Measurements from ENCODE around the gene GALK2. TPM values are rescaled to one million over a fixed set of nuclear protein-coding genes. Genes with fewer than 3 reads are reported as not detected.
"Not testable (repeated sequence)": the region's sequence is repeated elsewhere in the genome, so short reads cannot be mapped to it uniquely, and the experiment has no call there.

GALK2 gene
- total and polyA plus RNA-seq, 2 of the 4 experiments (the other 2 are of a cell fraction): 27.0 to 63.6 TPM

DNA sequence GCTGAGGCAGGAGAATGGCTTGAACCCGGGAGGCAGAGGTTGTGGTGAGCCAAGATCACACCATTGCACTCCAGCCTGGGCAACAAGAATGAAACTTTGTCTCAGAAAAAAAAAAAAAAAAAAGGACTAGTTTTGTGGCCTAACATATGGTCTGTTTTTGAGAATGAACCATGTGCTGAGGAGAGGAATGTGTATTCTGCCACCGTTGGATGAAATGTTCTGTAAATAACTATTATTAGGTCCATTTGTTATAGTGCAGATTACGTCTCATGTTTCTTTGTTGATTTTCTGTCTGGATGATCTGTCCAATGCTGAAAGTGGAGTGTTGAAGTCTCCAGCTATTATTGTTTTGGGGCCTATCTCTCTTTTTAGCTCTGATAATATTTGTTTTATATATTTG is 13.7 kb downstream of the GALK2 start:
- H4K20me1 ChIP-seq (ENCODE audit: insufficient read depth, low read length): peaks cover 18% of the 10 kb centered on the region
- DNase-seq; H4K8ac ChIP-seq (ENCODE audit: low read depth in 2 of 2, low read length in 2 of 2); dilution Hi-C loops (cut with HindIII; ENCODE audit: low sequenced_read_pairs, unreplicated experiment); H3K36me3 ChIP-seq (ENCODE audit: control insufficient read depth, insufficient read depth, low read length); H4K5ac ChIP-seq (ENCODE audit: low read depth, low read length); H2AK9ac ChIP-seq (replicated peaks; ENCODE audit: low read depth, low read length, poor library complexity); H2AFZ ChIP-seq (replicated peaks; ENCODE audit: low read length, poor library complexity); H3K23ac ChIP-seq (ENCODE audit: low read depth, low read length); H3K14ac ChIP-seq (replicated peaks; ENCODE audit: low read depth, low read length); H2BK5ac ChIP-seq (ENCODE audit: low read depth, low read length, poor library complexity, severe bottlenecking); ATAC-seq (ENCODE audit: low read depth); H2BK20ac ChIP-seq (ENCODE audit: low read depth, low read length); H3K4me2 ChIP-seq (ENCODE audit: low read depth, low read length); H2BK120ac ChIP-seq (ENCODE audit: low read depth, low read length); H3K18ac ChIP-seq (ENCODE audit: low read depth, low read length); intact Hi-C loops (cut with micrococcal nuclease); POLR2A ChIA-PET (ENCODE audit: unreplicated experiment); H3K4me3 ChIP-seq (ENCODE audit: insufficient read depth, low read depth, low read length); H3K27ac ChIP-seq (ENCODE audit: insufficient read depth, low read length); H3K27me3 ChIP-seq (ENCODE audit: control insufficient read depth, insufficient read depth, low read length); H3K56ac ChIP-seq (ENCODE audit: extremely low read depth, insufficient read depth, low read length); CTCF ChIA-PET; H3K9me3 ChIP-seq (ENCODE audit: control insufficient read depth, insufficient read depth, low read length); H3K4me1 ChIP-seq (ENCODE audit: control insufficient read depth, insufficient read depth, low read length); H2BK15ac ChIP-seq (ENCODE audit: low read depth, low read length); H3K9ac ChIP-seq (ENCODE audit: low read depth, low read length); H3K4ac ChIP-seq (ENCODE audit: low read depth, low read length); in situ Hi-C loops (cut with MboI; ENCODE audit: low sequenced_read_pairs); H2AK5ac ChIP-seq (ENCODE audit: low read depth, low read length); H4K91ac ChIP-seq (ENCODE audit: insufficient read depth, low read depth, low read length); BruUV-seq (replicated peaks): not testable (repeated sequence)
- H3K79me1 ChIP-seq (ENCODE audit: low read depth in 1 of 2, low read length in 2 of 2): peaks cover 18 to 31% of the 10 kb centered on the region in 2 experiments
- H3K9me1 ChIP-seq (ENCODE audit: insufficient read depth, low read length): peaks cover 14% of the 10 kb centered on the region
- 57% methylated on average over 1 of the region's 3 CpGs; no CpG with 5 or more reads in 1 of the 2 experiments for WGBS, 2 experiments (ENCODE audit: extremely low coverage in 2 of 2, insufficient read length in 1 of 2)
